ENCODE data around the gene PANK2.

PANK2 gene

DNA sequence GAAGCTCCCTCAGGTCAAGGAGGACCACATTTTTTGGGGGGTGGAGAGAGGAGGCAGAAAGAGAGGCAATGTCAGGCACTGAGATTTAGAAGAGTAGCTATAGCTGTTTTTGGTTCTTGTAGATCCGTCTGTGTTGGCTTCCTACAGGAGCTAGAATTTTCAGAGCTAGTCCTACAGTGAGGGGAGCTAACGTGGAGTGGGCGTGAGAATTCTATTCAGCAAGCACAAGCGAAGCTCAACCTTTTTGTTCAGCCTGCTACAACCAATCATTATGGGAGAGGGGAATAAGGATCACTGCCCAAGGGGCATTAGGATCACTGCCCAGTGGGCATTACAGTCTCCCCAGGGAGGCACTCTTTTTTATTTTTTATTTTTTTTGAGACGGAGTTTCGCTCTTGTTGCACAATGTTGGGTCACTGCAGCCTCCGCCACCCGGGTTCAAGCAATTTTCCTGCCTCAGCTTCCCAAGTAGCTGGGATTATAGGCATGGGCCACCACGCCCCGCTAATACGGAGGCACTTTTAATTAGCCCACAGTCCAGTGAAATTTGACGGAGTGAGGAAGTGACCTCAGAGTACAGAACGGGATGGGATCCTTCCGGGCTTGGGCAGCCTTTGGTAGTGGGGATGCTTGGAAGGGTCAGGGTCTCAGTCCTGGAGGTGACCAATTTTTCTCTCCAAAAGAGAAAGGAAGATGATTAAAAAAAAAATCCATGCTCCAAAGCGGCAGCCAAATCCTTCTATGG is 1.1 kb upstream of the PANK2 start:
- Histone ChIP-seq H3K4me1 (peaks cover 9% of the 10 kb centered on the region), H3K36me3 (peaks cover 21% of the 10 kb centered on the region), H3K27me3 (no peaks in the 10 kb centered on the region), H3K4me3 (ENCODE audit: low read depth, low read length) (peak overlapping the region; percentile 97), H3K9me3 (no peaks in the 10 kb centered on the region)
- DNase-seq: no peak
- TF ChIP-seq, protein P1, sequence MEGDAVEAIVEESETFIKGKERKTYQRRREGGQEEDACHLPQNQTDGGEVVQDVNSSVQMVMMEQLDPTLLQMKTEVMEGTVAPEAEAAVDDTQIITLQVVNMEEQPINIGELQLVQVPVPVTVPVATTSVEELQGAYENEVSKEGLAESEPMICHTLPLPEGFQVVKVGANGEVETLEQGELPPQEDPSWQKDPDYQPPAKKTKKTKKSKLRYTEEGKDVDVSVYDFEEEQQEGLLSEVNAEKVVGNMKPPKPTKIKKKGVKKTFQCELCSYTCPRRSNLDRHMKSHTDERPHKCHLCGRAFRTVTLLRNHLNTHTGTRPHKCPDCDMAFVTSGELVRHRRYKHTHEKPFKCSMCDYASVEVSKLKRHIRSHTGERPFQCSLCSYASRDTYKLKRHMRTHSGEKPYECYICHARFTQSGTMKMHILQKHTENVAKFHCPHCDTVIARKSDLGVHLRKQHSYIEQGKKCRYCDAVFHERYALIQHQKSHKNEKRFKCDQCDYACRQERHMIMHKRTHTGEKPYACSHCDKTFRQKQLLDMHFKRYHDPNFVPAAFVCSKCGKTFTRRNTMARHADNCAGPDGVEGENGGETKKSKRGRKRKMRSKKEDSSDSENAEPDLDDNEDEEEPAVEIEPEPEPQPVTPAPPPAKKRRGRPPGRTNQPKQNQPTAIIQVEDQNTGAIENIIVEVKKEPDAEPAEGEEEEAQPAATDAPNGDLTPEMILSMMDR (IDR thresholded peaks at IDR 0.05; ENCODE audit: low read depth, low read length): no peak

GRCh38 chr20:3889489-3890397 is 556 bp downstream of the PANK2 start:
- peak; percentile 59 for DNase-seq
- H3K4me3 ChIP-seq (ENCODE audit: low read depth, low read length): peak overlapping the region; percentile 97

DNA sequence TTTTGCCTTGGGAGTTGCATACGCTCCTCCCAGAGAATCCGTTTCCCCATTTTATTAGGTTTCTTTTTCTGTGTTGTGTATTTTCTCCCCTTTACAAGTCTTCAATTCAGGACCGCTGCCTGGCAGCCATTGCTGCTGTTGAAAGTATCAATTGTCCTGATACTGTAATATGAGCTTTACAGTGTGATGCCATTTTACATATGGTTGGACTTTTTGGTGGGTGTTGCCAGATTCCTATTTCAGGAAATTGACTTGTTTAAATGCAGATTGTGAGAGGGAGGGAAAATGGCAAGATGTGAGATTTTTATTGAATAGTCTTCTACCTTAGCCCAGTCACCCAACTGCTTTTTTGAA is 1.2 kb downstream of the PANK2 start:
- Histone ChIP-seq H3K27me3 (no peaks in the 10 kb centered on the region), H3K4me1 (peaks cover 10% of the 10 kb centered on the region), H3K36me3 (peaks cover 33% of the 10 kb centered on the region), H3K9me3 (no peaks in the 10 kb centered on the region), H3K4me3 (ENCODE audit: low read depth, low read length) (peak overlapping the region; percentile 97)
- no peak for DNase-seq
- TF ChIP-seq, protein P1 (IDR thresholded peaks at IDR 0.05; ENCODE audit: low read depth, low read length): no peak

More at GRCh38 chr20:3889489-3890397, 556 bp downstream of the PANK2 start:
- H3K9me3 ChIP-seq: no peaks in the 10 kb centered on the region
- peaks cover 29% of the 10 kb centered on the region for H3K36me3 ChIP-seq
- TF ChIP-seq, protein P1 (IDR thresholded peaks at IDR 0.05; ENCODE audit: low read depth, low read length): no peak
- H3K27me3 ChIP-seq: no peaks in the 10 kb centered on the region
- peaks cover 10% of the 10 kb centered on the region for H3K4me1 ChIP-seq

- H3K9me3 ChIP-seq: no peaks in the 10 kb centered on the region
- H3K4me3 ChIP-seq (ENCODE audit: low read depth, low read length): peak overlapping the region; percentile 97
- H3K4me1 ChIP-seq: peaks cover 10% of the 10 kb centered on the region
- H3K36me3 ChIP-seq: peaks cover 38% of the 10 kb centered on the region
- no peak for DNase-seq
- TF ChIP-seq, protein P1 (IDR thresholded peaks at IDR 0.05; ENCODE audit: low read depth, low read length): no peak
- no peaks in the 10 kb centered on the region for H3K27me3 ChIP-seq
Observed at GRCh38 chr20:3890999-3891929, 2.1 kb downstream of the PANK2 start.

DNA sequence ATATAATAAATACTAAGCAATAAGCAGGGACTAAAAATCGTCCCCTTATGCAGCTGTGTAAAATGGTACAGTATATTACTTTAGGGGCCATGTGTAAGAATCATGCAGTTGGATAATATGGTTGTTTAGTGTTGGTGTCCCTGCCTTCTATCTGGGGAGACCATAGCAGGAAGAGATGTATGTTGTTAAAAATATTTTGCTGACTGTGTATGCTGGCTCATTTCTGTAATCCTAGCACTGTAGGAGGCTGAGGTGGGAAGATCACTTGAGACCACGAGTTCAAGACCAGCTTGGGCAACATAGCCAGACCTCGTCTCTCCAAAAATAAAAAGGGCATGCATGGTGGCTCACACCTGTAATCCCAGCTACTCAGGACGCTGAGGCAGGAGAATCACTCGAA is 5.6 kb downstream of the PANK2 start:
- Histone ChIP-seq H3K4me1 (peaks cover 5% of the 10 kb centered on the region; the same call in 1 of the 2 replicates), H3K36me3 (peaks cover 49% of the 10 kb centered on the region)
- TF ChIP-seq, protein P1 (IDR thresholded peaks at IDR 0.05; ENCODE audit: low read depth, low read length): no peak

More for the DNA sequence above, 5.6 kb downstream of the PANK2 start:
- Histone ChIP-seq H3K27me3 (no peaks in the 10 kb centered on the region), H3K4me3 (ENCODE audit: low read depth, low read length) (no peak overlapping the region), H3K9me3 (no peaks in the 10 kb centered on the region)
- DNase-seq: no peak
